Tibial nerve (tissue), 4 donors: ENCODE measurements around the gene SMG6. TPM values are rescaled to one million over a fixed set of nuclear protein-coding genes. Genes with fewer than 3 reads are reported as not detected.
A peak's percentile ranks its signal among the peaks of the same experiment; 100 is the strongest.

ENCODE experiments used
- DNase-seq, 2 donors: peaks; one replicate each; pipeline ENCODE4 v3.0.0-alpha.2; 2019; ENCODE audit warnings: low spot score in 2 of 2
- H3K27ac ChIP-seq, 4 donors: fragments of 200-600 bp; sonication (generic) in 3 of 4; one replicate each; pipeline ENCODE4 v1.5.1; 2017 to 2019; ENCODE audit warnings: mild to moderate bottlenecking in 1 of 4
- H3K27me3 ChIP-seq, 2 donors: fragments of 200-600 bp; sonication (generic) in 1 of 2; one replicate each; pipeline versions ENCODE4 v1.5.1 to v1.6.0; 2017 to 2019
- H3K36me3 ChIP-seq, 3 donors: fragments of 200-600 bp; sonication (generic); one replicate each; pipeline ENCODE4 v1.5.1; 2018 to 2019
- H3K4me1 ChIP-seq, 4 donors: fragments of 200-600 bp; sonication (generic) in 3 of 4; one replicate each; pipeline ENCODE4 v1.5.1; 2017 to 2019
- H3K4me3 ChIP-seq, 4 donors: fragments of 200-600 bp; sonication (generic) in 3 of 4; one replicate each; pipeline ENCODE4 v1.5.1; 2017 to 2019; ENCODE audit warnings: mild to moderate bottlenecking in 1 of 4, moderate library complexity in 1 of 4
- H3K9me3 ChIP-seq, 4 donors: fragments of 200-600 bp; sonication (generic) in 3 of 4; one replicate each; pipeline ENCODE4 v1.5.1; 2017 to 2019
- CTCF ChIP-seq, 5 experiments: fragments of 200-600 bp in 3 of 5; fragments of 450-650 bp in 2 of 5; sonication (generic) in 3 of 5; IDR thresholded peaks; one replicate each; pipeline ENCODE4 v1.5.1; 2016 to 2019; ENCODE audit warnings: antibody characterized with exemption in 5 of 5, mild to moderate bottlenecking in 3 of 5, moderate library complexity in 2 of 5
- EP300 ChIP-seq, 2 donors: sonication (generic); formaldehyde crosslinking; IDR thresholded peaks; one replicate each; pipeline ENCODE4 v1.6.1; 2017; ENCODE audit warnings: antibody characterized with exemption in 2 of 2, mild to moderate bottlenecking in 1 of 2
- POLR2A ChIP-seq, 2 donors: fragments of 450-650 bp; IDR thresholded peaks; one replicate each; pipeline ENCODE4 v1.6.1; 2017; ENCODE audit warnings: antibody characterized with exemption in 2 of 2, mild to moderate bottlenecking in 2 of 2, moderate library complexity in 2 of 2
- WGBS, 2 donors: methylation state at CpG; one replicate each; pipeline ENCODE4 v1.1.5; 2018; 5-methylcytosine and 5-hydroxymethylcytosine counted together
- total RNA-seq, 4 donors: library from RNA; depleted of rRNA; stranded (reverse); fragments of >200 nt; gene quantifications; one replicate each; pipeline ENCODE4 v1.1.0, GENCODE V29; 2016

Gene SMG6
- total RNA-seq, 4 donors from 2014 or later = 29.5 to 86.5 (median 40.1) TPM

GRCh38 chr17:2176499-2177169 is 127.0 kb downstream of the SMG6 start:
- H3K27ac ChIP-seq = peak overlapping the region in 3 of 4 donors; percentile 5 to 78 (median 13)
- WGBS, 2 donors = 63 to 71% methylated on average over 8 of the region's 8 CpGs
- peaks cover 7 to 100% (median 72%) of the 10 kb centered on the region in 4 donors for H3K4me1 ChIP-seq
- no peaks in the 10 kb centered on the region for H3K27me3 ChIP-seq
- TF ChIP-seq POLR2A (IDR thresholded peaks at IDR 0.05) = no peak
- no peak for TF ChIP-seq EP300 (IDR thresholded peaks at IDR 0.05)
- DNase-seq = no peak
- no peaks in the 10 kb centered on the region for H3K9me3 ChIP-seq
- no peak overlapping the region for H3K4me3 ChIP-seq
- no peaks in the 10 kb centered on the region for H3K36me3 ChIP-seq

- Histone ChIP-seq H3K4me3 (no peak overlapping the region), H3K27ac (peak overlapping the region in 3 of 4 donors; percentile 31 to 78 (median 76)), H3K4me1 (peaks cover 3 to 92% (median 61%) of the 10 kb centered on the region in 4 donors), H3K36me3 (no peaks in the 10 kb centered on the region), H3K27me3 (no peaks in the 10 kb centered on the region), H3K9me3 (no peaks in the 10 kb centered on the region)
- WGBS, 2 donors = 34 to 40% methylated on average over 5 of the region's 5 CpGs
- TF ChIP-seq CTCF (IDR thresholded peaks at IDR 0.05) (no peak), POLR2A (IDR thresholded peaks at IDR 0.05) (no peak), EP300 (IDR thresholded peaks at IDR 0.05) (no peak)
- DNase-seq = no peak
Measured at GRCh38 chr17:2175294-2175628, 128.3 kb downstream of the SMG6 start.

GRCh38 chr17:2174468-2175293 is 128.9 kb downstream of the SMG6 start:
- Histone ChIP-seq H3K4me3 (no peak overlapping the region), H3K27ac (peak overlapping the region in 3 of 4 donors; percentile 31 to 78 (median 76))
- TF ChIP-seq EP300 (IDR thresholded peaks at IDR 0.05) (peak in 1 of 2 donors; percentile 43), CTCF (IDR thresholded peaks at IDR 0.05) (no peak), POLR2A (IDR thresholded peaks at IDR 0.05) (no peak)

GRCh38 chr17:2174014-2174413 is 129.6 kb downstream of the SMG6 start:
- WGBS, 2 donors = 58 to 59% methylated on average over 3 of the region's 3 CpGs
- Histone ChIP-seq H3K9me3 (no peaks in the 10 kb centered on the region), H3K27me3 (no peaks in the 10 kb centered on the region), H3K27ac (peak overlapping the region in 3 of 4 donors; percentile 31 to 78 (median 76)), H3K4me1 (peaks cover 3 to 80% (median 49%) of the 10 kb centered on the region in 4 donors), H3K4me3 (no peak overlapping the region), H3K36me3 (peaks cover 0 to 12% (median 0%) of the 10 kb centered on the region in 3 donors)
- TF ChIP-seq CTCF (IDR thresholded peaks at IDR 0.05) (no peak), EP300 (IDR thresholded peaks at IDR 0.05) (no peak), POLR2A (IDR thresholded peaks at IDR 0.05) (no peak)
- no peak for DNase-seq

More at GRCh38 chr17:2174468-2175293, 128.9 kb downstream of the SMG6 start:
- peak in 1 of 2 donors; percentile 37 for DNase-seq
- H3K36me3 ChIP-seq = peaks cover 0 to 5% (median 0%) of the 10 kb centered on the region in 3 donors
- peaks cover 3 to 86% (median 56%) of the 10 kb centered on the region in 4 donors for H3K4me1 ChIP-seq
- WGBS, 2 donors = 13 to 15% methylated on average over 22 to 23 of the region's 24 CpGs
- H3K27me3 ChIP-seq = no peaks in the 10 kb centered on the region
- H3K9me3 ChIP-seq = no peaks in the 10 kb centered on the region

- H3K9me3 ChIP-seq = no peaks in the 10 kb centered on the region
- no peak for DNase-seq
- no peak overlapping the region for H3K4me3 ChIP-seq
- no peak for TF ChIP-seq EP300 (IDR thresholded peaks at IDR 0.05)
- TF ChIP-seq POLR2A (IDR thresholded peaks at IDR 0.05) = no peak
- no peak for TF ChIP-seq CTCF (IDR thresholded peaks at IDR 0.05)
- H3K27ac ChIP-seq = peak overlapping the region in 3 of 4 donors; percentile 66 to 80 (median 78)
- no peaks in the 10 kb centered on the region for H3K27me3 ChIP-seq
- 33% methylated on average over 1 of the region's 1 CpG for WGBS, 2 donors
- H3K36me3 ChIP-seq = peaks cover 0 to 17% (median 0%) of the 10 kb centered on the region in 3 donors
- peaks cover 3 to 69% (median 40%) of the 10 kb centered on the region in 4 donors for H3K4me1 ChIP-seq
Measured at GRCh38 chr17:2172999-2173398, 130.6 kb downstream of the SMG6 start.
